Natural killer cell (primary cell): ENCODE results near the gene ZFAND3. TPM values are rescaled to one million over a fixed set of nuclear protein-coding genes. Genes with fewer than 3 reads are reported as not detected.

ENCODE experiments used
- ATAC-seq, 3 donors: fragments of 150-1000 bp in 2 of 3; fragments of 200-7000 bp in 1 of 3; cut with Tn5 transposase; 1 replicate in 1 of 3; 2 replicates in 2 of 3; pipeline ENCODE4 v1.10.0; 2021; ENCODE audit warnings: mild to moderate bottlenecking in 2 of 3, moderate library complexity in 2 of 3
- DNase-seq, 2 donors: peaks; one replicate each; pipeline versions ENCODE4 v3.0.0 to v3.0.0-alpha.2; 2013 to 2021; ENCODE audit warnings: mixed read lengths in 1 of 2
- H3K27ac ChIP-seq: one replicate; pipeline ENCODE4 v1.5.1; 2013; ENCODE audit warnings: mild to moderate bottlenecking, low read length
- H3K27me3 ChIP-seq: one replicate; pipeline ENCODE4 v1.6.1; 2013; ENCODE audit warnings: low read length; ENCODE audit not compliant: control insufficient read depth, insufficient read depth
- H3K36me3 ChIP-seq: one replicate; pipeline ENCODE4 v1.6.1; 2013; ENCODE audit warnings: low read length; ENCODE audit not compliant: control insufficient read depth, insufficient read depth
- H3K4me1 ChIP-seq: one replicate; pipeline ENCODE4 v1.6.1; 2013; ENCODE audit warnings: low read length; ENCODE audit not compliant: control insufficient read depth, insufficient read depth
- H3K4me3 ChIP-seq: one replicate; pipeline ENCODE4 v1.5.1; 2013; ENCODE audit warnings: low read length
- H3K9me3 ChIP-seq: one replicate; pipeline ENCODE4 v1.6.1; 2013; ENCODE audit warnings: low read length; ENCODE audit not compliant: control insufficient read depth, insufficient read depth
- H3K27ac Mint-ChIP-seq, 2 donors: one replicate each; pipeline ENCODE4 v1.8.0; 2022; ENCODE audit warnings: mild to moderate bottlenecking in 2 of 2, mixed read lengths in 2 of 2, moderate library complexity in 1 of 2
- H3K27me3 Mint-ChIP-seq, 2 donors: one replicate each; pipeline ENCODE4 v1.8.0; 2022; ENCODE audit warnings: low read depth in 2 of 2, mixed read lengths in 2 of 2
- H3K36me3 Mint-ChIP-seq: one replicate; pipeline ENCODE4 v1.8.0; 2022; ENCODE audit warnings: mixed read lengths
- H3K4me1 Mint-ChIP-seq, 2 donors: one replicate each; pipeline ENCODE4 v1.8.0; 2022; ENCODE audit warnings: mixed read lengths in 2 of 2
- H3K4me3 Mint-ChIP-seq: one replicate; pipeline ENCODE4 v1.8.0; 2022; ENCODE audit warnings: mild to moderate bottlenecking, moderate library complexity, mixed read lengths
- H3K9me3 Mint-ChIP-seq, 2 donors: one replicate each; pipeline ENCODE4 v1.8.0; 2022; ENCODE audit warnings: mixed read lengths in 2 of 2
- WGBS: methylation state at CpG from one replicate; pipeline ENCODE4 v1.1.7; 2013; ENCODE audit warnings: missing lambda C conversion rate; ENCODE audit not compliant: insufficient coverage; 5-methylcytosine and 5-hydroxymethylcytosine counted together
- intact Hi-C: fragments of 100-400 bp; cut with micrococcal nuclease; formaldehyde crosslinking; loops from one replicate; pipeline ENCODE4 v1.14.2; 2022
- total RNA-seq, 4 donors: library from RNA; stranded (reverse); fragments of 120-200 nt in 1 of 4; gene quantifications; one replicate each; pipeline versions ENCODE4 v1.2.3 to v1.2.4, GENCODE V29; 2013 to 2022
- TF ChIP-seq, protein P1 (sequence below): fragments of 200-600 bp; IDR thresholded peaks from one replicate; pipeline ENCODE4 v1.8.0; 2022; ENCODE audit warnings: antibody characterized with exemption

ZFAND3 gene
- total RNA-seq, 3 donors from 2014 or later (not counting 1 experiment from before 2014, with no cell fraction given), result 87.7 to 97.4 (median 90.1) TPM

DNA sequence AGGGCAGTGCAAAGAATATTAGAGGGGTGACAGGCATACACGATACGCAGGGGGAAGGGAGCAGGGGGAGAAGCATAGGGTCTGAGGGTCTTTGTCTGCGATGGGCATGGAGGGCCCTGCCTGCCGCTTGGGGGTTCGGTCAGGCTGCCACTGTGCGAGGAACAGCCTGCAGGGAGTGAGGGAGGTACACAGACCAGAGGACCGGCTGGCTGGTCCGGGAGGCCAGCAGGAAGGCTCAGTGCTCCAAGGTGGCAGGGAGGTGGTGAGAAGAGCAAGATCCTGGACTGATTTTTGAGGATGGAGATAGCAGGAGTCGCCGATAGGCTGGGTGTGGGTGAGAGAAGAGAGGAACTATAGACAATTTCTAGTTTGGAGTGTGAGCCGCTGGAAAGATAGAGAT lies 338.4 kb downstream of the ZFAND3 start:
- Mint-ChIP-seq H3K36me3 (no peaks in the 10 kb centered on the region), H3K4me1 (peaks cover 21 to 48% of the 10 kb centered on the region in 2 donors), H3K9me3 (no peaks in the 10 kb centered on the region), H3K27me3 (no peaks in the 10 kb centered on the region), H3K27ac (peak overlapping the region in 1 of 2 donors; percentile 62), H3K4me3 (no peak overlapping the region)
- TF ChIP-seq, protein P1, sequence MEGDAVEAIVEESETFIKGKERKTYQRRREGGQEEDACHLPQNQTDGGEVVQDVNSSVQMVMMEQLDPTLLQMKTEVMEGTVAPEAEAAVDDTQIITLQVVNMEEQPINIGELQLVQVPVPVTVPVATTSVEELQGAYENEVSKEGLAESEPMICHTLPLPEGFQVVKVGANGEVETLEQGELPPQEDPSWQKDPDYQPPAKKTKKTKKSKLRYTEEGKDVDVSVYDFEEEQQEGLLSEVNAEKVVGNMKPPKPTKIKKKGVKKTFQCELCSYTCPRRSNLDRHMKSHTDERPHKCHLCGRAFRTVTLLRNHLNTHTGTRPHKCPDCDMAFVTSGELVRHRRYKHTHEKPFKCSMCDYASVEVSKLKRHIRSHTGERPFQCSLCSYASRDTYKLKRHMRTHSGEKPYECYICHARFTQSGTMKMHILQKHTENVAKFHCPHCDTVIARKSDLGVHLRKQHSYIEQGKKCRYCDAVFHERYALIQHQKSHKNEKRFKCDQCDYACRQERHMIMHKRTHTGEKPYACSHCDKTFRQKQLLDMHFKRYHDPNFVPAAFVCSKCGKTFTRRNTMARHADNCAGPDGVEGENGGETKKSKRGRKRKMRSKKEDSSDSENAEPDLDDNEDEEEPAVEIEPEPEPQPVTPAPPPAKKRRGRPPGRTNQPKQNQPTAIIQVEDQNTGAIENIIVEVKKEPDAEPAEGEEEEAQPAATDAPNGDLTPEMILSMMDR, result no peak
- Histone ChIP-seq H3K27ac (no peak overlapping the region), H3K36me3 (peaks cover 6% of the 10 kb centered on the region), H3K4me1 (peaks cover 11% of the 10 kb centered on the region), H3K4me3 (no peak overlapping the region), H3K9me3 (no peaks in the 10 kb centered on the region), H3K27me3 (no peaks in the 10 kb centered on the region)
- no peak for DNase-seq
- intact Hi-C loops, result no loop called here
- no peak for ATAC-seq
- WGBS, result 96% methylated on average over 11 of the region's 11 CpGs

DNA sequence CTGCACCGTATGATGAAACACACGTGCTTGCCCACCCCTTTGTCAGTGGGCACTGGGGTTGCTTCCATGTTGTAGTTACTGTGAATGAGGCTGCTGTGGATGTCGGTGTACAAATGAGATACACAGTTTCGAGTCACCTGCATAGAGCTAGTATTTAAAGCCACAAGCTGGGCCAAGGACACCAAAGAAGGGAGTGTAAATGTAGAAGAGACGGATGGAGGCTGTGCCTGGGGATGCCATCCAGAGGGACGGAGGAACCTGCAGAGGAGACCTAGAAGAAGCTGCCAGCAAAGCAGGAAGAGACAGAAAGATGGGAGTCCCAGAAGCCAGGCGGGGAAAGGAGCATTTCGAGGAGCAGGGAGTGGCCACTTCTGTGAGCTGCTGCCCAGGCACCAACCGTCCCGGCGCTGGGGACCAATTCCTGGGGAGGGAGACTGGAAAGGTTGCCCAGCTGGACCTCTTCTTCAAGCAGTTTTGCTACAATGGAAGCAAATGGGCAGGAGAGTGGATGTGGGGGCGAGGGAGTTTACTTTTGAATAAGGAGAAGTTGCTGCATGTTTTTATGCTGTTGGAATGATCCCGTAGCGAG lies 339.3 kb downstream of the ZFAND3 start:
- TF ChIP-seq, protein P1, result no peak
- H3K36me3 Mint-ChIP-seq, result no peaks in the 10 kb centered on the region
- no peaks in the 10 kb centered on the region for H3K9me3 ChIP-seq
- H3K4me3 ChIP-seq, result no peak overlapping the region
- ATAC-seq, result no peak
- intact Hi-C loops, result no loop called here
- no peak overlapping the region for H3K27ac ChIP-seq
- WGBS, result 95% methylated on average over 14 of the region's 14 CpGs
- H3K27me3 Mint-ChIP-seq, result no peaks in the 10 kb centered on the region
- peaks cover 11% of the 10 kb centered on the region for H3K4me1 ChIP-seq
- H3K27ac Mint-ChIP-seq, result peak overlapping the region in 1 of 2 donors; percentile 29
- no peaks in the 10 kb centered on the region for H3K27me3 ChIP-seq
- no peak overlapping the region for H3K4me3 Mint-ChIP-seq
- H3K4me1 Mint-ChIP-seq, result peaks cover 21 to 48% of the 10 kb centered on the region in 2 donors
- peaks cover 4% of the 10 kb centered on the region for H3K36me3 ChIP-seq
- no peaks in the 10 kb centered on the region for H3K9me3 Mint-ChIP-seq
- no peak for DNase-seq

DNA sequence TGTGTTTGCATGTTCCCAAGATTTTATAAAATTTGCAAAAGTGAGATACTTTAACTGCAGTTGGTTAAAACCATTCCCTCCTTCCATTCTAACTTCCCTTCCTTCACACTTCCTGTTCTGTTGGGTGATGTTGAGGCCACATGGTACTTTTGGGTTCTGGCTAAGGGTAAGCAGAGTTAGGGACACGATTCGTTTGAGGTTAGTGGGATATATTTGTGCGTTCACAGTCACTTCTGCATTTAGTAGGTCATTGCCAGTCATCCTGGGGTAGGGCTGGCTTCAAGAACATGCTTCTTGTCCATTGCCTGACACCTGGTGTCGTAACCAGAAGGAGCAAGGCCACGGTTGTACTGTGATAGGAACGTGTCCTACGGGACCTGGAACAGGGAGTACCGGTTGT lies 340.1 kb downstream of the ZFAND3 start:
- Mint-ChIP-seq H3K36me3 (no peaks in the 10 kb centered on the region), H3K27ac (peak overlapping the region; percentile 11 to 19), H3K4me3 (no peak overlapping the region), H3K27me3 (no peaks in the 10 kb centered on the region), H3K4me1 (peaks cover 24 to 52% of the 10 kb centered on the region in 2 donors), H3K9me3 (no peaks in the 10 kb centered on the region)
- WGBS, result 84% methylated on average over 8 of the region's 8 CpGs
- TF ChIP-seq, protein P1, result no peak
- no peak for ATAC-seq
- Histone ChIP-seq H3K4me3 (no peak overlapping the region), H3K36me3 (peaks cover 4% of the 10 kb centered on the region), H3K27me3 (no peaks in the 10 kb centered on the region), H3K27ac (no peak overlapping the region), H3K4me1 (peaks cover 9% of the 10 kb centered on the region), H3K9me3 (no peaks in the 10 kb centered on the region)
- DNase-seq, result no peak
- intact Hi-C loops, result no loop called here

DNA sequence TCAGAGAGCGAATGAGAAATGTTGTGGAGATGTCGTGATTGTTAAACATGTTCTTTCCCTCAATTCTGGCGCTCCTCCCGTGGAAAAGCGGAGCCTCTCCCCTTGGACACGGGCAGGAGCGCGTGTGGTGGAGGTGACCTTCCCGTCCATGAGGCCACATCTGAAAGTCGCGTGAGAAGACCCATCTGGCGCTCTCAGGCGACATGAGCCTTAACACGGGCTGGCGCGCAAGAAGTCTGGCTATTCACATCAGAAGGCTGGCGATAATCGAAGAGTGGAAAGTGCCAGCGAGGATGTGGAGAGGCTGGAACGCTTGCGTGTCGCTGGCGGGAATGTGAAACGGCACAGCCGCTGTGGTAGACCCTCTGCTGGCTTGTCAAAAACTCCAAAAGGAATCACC lies 341.3 kb downstream of the ZFAND3 start:
- peak overlapping the region; percentile 29 to 60 for H3K27ac Mint-ChIP-seq
- intact Hi-C loops, result no loop called here

More for the DNA sequence above, 341.3 kb downstream of the ZFAND3 start:
- Histone ChIP-seq H3K4me3 (no peak overlapping the region), H3K27ac (no peak overlapping the region), H3K27me3 (no peaks in the 10 kb centered on the region), H3K4me1 (no peaks in the 10 kb centered on the region), H3K36me3 (no peaks in the 10 kb centered on the region), H3K9me3 (no peaks in the 10 kb centered on the region)
- no peaks in the 10 kb centered on the region for H3K9me3 Mint-ChIP-seq
- DNase-seq, result no peak
- TF ChIP-seq, protein P1, result no peak
- no peaks in the 10 kb centered on the region for H3K36me3 Mint-ChIP-seq
- no peaks in the 10 kb centered on the region for H3K27me3 Mint-ChIP-seq
- 97% methylated on average over 25 of the region's 25 CpGs for WGBS
- no peak for ATAC-seq
- peaks cover 15 to 40% of the 10 kb centered on the region in 2 donors for H3K4me1 Mint-ChIP-seq
- no peak overlapping the region for H3K4me3 Mint-ChIP-seq
